ENCODE measurements around the gene RHEB. TPM values are rescaled to one million over a fixed set of nuclear protein-coding genes. Genes with fewer than 3 reads are reported as not detected.

The RHEB gene
- total and polyA plus RNA-seq, 4 experiments from 2014 or later: 40.8 to 83.2 (median 64.1) TPM

DNA sequence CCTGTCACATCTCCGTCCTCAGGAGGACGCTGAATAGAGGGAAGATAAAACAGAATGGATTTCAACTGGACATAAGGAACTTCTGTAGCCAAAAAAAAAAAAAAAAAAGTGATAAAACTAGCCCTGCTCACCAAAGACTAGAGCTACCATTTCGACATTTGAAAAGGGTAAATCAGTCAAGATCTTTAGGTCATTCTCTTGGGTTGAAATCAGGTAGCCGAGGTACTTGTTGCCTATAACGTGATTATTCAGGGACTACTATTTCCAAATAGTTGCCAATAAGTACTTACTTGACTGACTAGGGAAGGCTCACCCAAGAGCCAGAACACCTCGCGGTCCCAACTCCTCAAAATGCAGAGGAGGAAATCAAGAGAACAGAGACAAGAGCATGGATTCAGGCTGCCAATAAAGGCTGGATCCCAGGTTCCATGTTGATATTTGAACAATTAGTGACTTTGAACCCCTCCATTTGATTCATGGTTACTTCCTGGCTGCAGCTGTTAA lies 2.0 kb downstream of the RHEB start:
- peak overlapping the region; percentile 80 for H3K27ac ChIP-seq (ENCODE audit: low read depth, low read length)
- peak overlapping the region; percentile 58 to 82 for H3K4me3 ChIP-seq (ENCODE audit: low read length in 2 of 2)
- no peaks in the 10 kb centered on the region for H3K27me3 ChIP-seq (ENCODE audit: insufficient read depth, low read length)
- no peaks in the 10 kb centered on the region for H3K36me3 ChIP-seq (ENCODE audit: insufficient read depth, low read length)
- H3K36me3 Mint-ChIP-seq: peaks cover 0 to 12% of the 10 kb centered on the region in 2 donors
- peak overlapping the region; percentile 93 to 100 (median 94) for H3K27ac Mint-ChIP-seq
- H3K4me1 Mint-ChIP-seq: peaks cover 41 to 67% (median 55%) of the 10 kb centered on the region in 4 donors
- no peak for DNase-seq
- CTCF ChIA-PET (ENCODE audit: partially characterized antibody): interaction anchor here (1.0 to 1.2 kb wide), 2 partner anchors 265 to 266 kb away, joined by 3 read pairs; no protein-coding TSS in a partner anchor
- intact Hi-C loops (cut with micrococcal nuclease): loop anchor here (2.0 to 10.0 kb wide), 6 partner anchors 35 to 419 kb away; no protein-coding TSS in a partner anchor
- H3K27me3 Mint-ChIP-seq: peaks cover 0 to 1% of the 10 kb centered on the region in 2 donors
- H3K4me1 ChIP-seq (ENCODE audit: insufficient read depth, low read length): peaks cover 64% of the 10 kb centered on the region
- H3K9me3 ChIP-seq (ENCODE audit: control insufficient read depth in 1 of 2, low read length in 2 of 2): no peaks in the 10 kb centered on the region
- peak overlapping the region; percentile 90 to 96 (median 94) for H3K4me3 Mint-ChIP-seq
- POLR2A ChIA-PET (ENCODE audit: partially characterized antibody): interaction anchor here (1.0 to 3.8 kb wide), 2 partner anchors 114 to 176 kb away, joined by 5 to 45 read pairs; partner anchors contain the start of gene NUB1
- H3K9me3 Mint-ChIP-seq: peaks cover 0 to 2% (median 0%) of the 10 kb centered on the region in 8 donors

DNA sequence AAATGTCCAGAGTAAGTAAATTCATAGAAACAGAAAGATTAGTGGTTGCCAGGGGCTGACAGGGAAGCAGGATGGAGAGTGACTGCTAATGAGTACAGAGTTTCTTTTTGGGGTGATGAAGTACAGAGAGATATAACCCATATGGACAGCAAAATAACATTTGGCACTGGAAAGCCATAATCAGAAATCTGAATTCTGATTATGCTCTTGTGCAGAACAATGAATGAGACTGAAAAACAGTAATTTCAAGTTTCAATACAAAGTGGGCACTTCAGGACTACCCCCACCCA lies 4.5 kb downstream of the RHEB start:
- POLR2A ChIA-PET (ENCODE audit: partially characterized antibody): no interaction called here
- Histone ChIP-seq H3K27ac (ENCODE audit: low read depth, low read length) (no peak overlapping the region), H3K9me3 (ENCODE audit: control insufficient read depth in 1 of 2, low read length in 2 of 2) (no peaks in the 10 kb centered on the region), H3K4me3 (ENCODE audit: low read length in 2 of 2) (no peak overlapping the region), H3K27me3 (ENCODE audit: insufficient read depth, low read length) (no peaks in the 10 kb centered on the region), H3K36me3 (ENCODE audit: insufficient read depth, low read length) (no peaks in the 10 kb centered on the region), H3K4me1 (ENCODE audit: insufficient read depth, low read length) (peaks cover 81% of the 10 kb centered on the region)
- peak overlapping the region in 2 of 7 donors; percentile 24 to 28 for H3K27ac Mint-ChIP-seq
- H3K36me3 Mint-ChIP-seq: peaks cover 0 to 12% of the 10 kb centered on the region in 2 donors
- DNase-seq: no peak
- H3K27me3 Mint-ChIP-seq: peaks cover 0 to 1% of the 10 kb centered on the region in 2 donors
- CTCF ChIA-PET (ENCODE audit: partially characterized antibody): interaction anchor here (1.7 kb wide), 1 partner anchor 54 kb away, joined by 5 read pairs; no protein-coding TSS in a partner anchor
- intact Hi-C loops (cut with micrococcal nuclease): loop anchor here (5.0 to 10.0 kb wide), 4 partner anchors 33 to 270 kb away; no protein-coding TSS in a partner anchor
- peaks cover 52 to 87% (median 72%) of the 10 kb centered on the region in 4 donors for H3K4me1 Mint-ChIP-seq
- H3K4me3 Mint-ChIP-seq: peak overlapping the region in 4 of 8 donors; percentile 20 to 72 (median 34)
- peaks cover 0 to 2% (median 0%) of the 10 kb centered on the region in 8 donors for H3K9me3 Mint-ChIP-seq

DNA sequence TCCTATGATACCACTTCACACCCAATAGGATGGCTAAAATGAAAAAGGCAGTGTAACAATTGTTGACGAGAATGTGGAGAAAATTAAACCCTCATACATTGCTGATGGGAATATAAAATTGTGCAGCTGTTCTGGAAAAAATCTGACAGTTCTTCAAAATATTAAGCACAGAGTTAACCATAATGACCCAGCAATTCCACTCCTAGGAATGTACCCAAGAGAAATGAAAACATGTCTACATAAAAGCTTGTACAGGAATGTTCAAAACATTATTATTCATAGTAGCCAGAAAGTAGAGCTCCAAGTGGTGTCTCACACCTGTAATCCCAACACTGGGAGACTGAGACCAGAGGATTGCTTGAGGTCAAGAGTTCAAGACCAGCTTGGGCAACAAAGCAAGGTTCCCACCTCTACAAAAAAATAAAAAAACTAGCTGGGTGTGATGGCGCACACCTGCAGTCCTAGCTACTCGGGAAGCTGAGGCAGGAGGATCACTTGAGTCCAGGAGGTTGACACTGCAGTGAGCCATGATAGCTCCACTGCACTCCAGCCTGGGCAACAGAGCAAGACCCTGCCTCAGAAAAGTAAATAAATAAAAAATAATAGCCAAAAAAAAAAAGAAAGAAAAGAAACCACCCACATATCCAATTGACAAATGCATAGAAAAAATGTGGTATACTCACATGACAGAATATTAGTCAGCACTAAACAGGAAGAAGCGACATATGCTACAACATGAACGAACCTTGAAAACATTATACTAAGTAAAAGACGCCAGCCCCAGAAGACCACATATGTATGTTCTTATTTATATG lies 5.0 kb downstream of the RHEB start:
- peaks cover 0 to 10% of the 10 kb centered on the region in 2 donors for H3K36me3 Mint-ChIP-seq
- peaks cover 0 to under 1% (median 0%) of the 10 kb centered on the region in 8 donors for H3K9me3 Mint-ChIP-seq
- no peaks in the 10 kb centered on the region for H3K36me3 ChIP-seq (ENCODE audit: insufficient read depth, low read length)
- DNase-seq: no peak
- no peaks in the 10 kb centered on the region for H3K9me3 ChIP-seq (ENCODE audit: control insufficient read depth in 1 of 2, low read length in 2 of 2)
- peaks cover 54 to 87% (median 74%) of the 10 kb centered on the region in 4 donors for H3K4me1 Mint-ChIP-seq
- H3K27me3 ChIP-seq (ENCODE audit: insufficient read depth, low read length): no peaks in the 10 kb centered on the region
- peak overlapping the region in 5 of 8 donors; percentile 15 to 72 (median 20) for H3K4me3 Mint-ChIP-seq
- H3K4me3 ChIP-seq (ENCODE audit: low read length in 2 of 2): no peak overlapping the region
- CTCF ChIA-PET (ENCODE audit: partially characterized antibody): interaction anchor here (1.7 kb wide), 1 partner anchor 54 kb away, joined by 5 read pairs; no protein-coding TSS in a partner anchor
- intact Hi-C loops (cut with micrococcal nuclease): loop anchor here (5.0 to 10.0 kb wide), 4 partner anchors 32 to 270 kb away; no protein-coding TSS in a partner anchor
- peak overlapping the region in 3 of 7 donors; percentile 3 to 28 (median 24) for H3K27ac Mint-ChIP-seq
- no peak overlapping the region for H3K27ac ChIP-seq (ENCODE audit: low read depth, low read length)
- H3K27me3 Mint-ChIP-seq: no peaks in the 10 kb centered on the region
- POLR2A ChIA-PET (ENCODE audit: partially characterized antibody): interaction anchor here (0.9 kb wide), 1 partner anchor 12 kb away, joined by 3 read pairs; no protein-coding TSS in a partner anchor
- peaks cover 87% of the 10 kb centered on the region for H3K4me1 ChIP-seq (ENCODE audit: insufficient read depth, low read length)

DNA sequence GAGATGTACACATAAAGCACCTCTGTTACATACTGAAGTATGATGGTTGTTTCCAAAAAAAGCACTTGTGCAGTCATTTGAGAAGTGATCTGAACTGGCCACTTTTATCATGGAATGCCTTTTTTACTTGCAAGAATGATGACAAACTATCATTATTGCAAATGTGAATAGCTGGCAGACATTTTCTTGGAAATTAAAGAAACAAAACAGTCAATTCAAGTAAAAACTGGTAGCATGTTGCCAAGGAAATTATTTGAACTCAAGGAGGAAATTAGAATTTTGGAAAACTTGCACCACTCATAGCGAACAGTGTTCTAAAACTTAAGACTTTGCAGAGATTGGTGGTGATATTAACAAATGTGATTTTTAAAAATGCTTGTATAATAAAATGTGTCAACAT lies 6.6 kb downstream of the RHEB start:
- intact Hi-C loops (cut with micrococcal nuclease): loop anchor here (10.0 kb wide), 1 partner anchor 272 kb away; no protein-coding TSS in a partner anchor
- ChIA-PET POLR2A (ENCODE audit: partially characterized antibody) (no interaction called here), CTCF (ENCODE audit: partially characterized antibody) (no interaction called here)
- H3K4me3 ChIP-seq (ENCODE audit: low read length in 2 of 2): no peak overlapping the region
- Mint-ChIP-seq H3K27me3 (no peaks in the 10 kb centered on the region), H3K4me3 (no peak overlapping the region), H3K9me3 (no peaks in the 10 kb centered on the region), H3K4me1 (peaks cover 58 to 88% (median 77%) of the 10 kb centered on the region in 4 donors), H3K27ac (no peak overlapping the region), H3K36me3 (peaks cover 0 to 2% of the 10 kb centered on the region in 2 donors)
- no peaks in the 10 kb centered on the region for H3K27me3 ChIP-seq (ENCODE audit: insufficient read depth, low read length)
- DNase-seq: no peak
- H3K36me3 ChIP-seq (ENCODE audit: insufficient read depth, low read length): no peaks in the 10 kb centered on the region
- peaks cover 95% of the 10 kb centered on the region for H3K4me1 ChIP-seq (ENCODE audit: insufficient read depth, low read length)
- no peaks in the 10 kb centered on the region for H3K9me3 ChIP-seq (ENCODE audit: control insufficient read depth in 1 of 2, low read length in 2 of 2)
- no peak overlapping the region for H3K27ac ChIP-seq (ENCODE audit: low read depth, low read length)

DNA sequence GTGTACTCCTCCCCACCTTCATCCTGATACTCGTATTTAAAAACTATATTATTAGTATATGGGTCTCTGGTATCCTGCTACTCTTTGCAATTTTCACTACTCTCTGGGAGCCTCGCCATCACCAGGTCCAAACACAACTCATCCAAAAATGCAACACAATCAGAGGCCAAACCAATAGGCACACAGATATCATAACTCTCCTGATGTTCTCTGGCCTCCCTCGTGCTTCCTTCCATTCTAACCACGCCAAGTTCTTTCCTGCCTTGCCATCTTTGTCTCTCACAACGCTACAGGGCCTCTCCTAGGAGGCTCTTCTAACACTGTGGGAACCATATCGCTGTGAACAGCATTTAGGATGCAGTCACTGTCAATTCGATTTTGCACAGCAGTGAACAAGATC lies 7.3 kb downstream of the RHEB start:
- Histone ChIP-seq H3K27ac (ENCODE audit: low read depth, low read length) (no peak overlapping the region), H3K36me3 (ENCODE audit: insufficient read depth, low read length) (no peaks in the 10 kb centered on the region), H3K4me3 (ENCODE audit: low read length in 2 of 2) (no peak overlapping the region), H3K4me1 (ENCODE audit: insufficient read depth, low read length) (peaks cover 95% of the 10 kb centered on the region), H3K27me3 (ENCODE audit: insufficient read depth, low read length) (no peaks in the 10 kb centered on the region), H3K9me3 (ENCODE audit: control insufficient read depth in 1 of 2, low read length in 2 of 2) (no peaks in the 10 kb centered on the region)
- H3K27me3 Mint-ChIP-seq: no peaks in the 10 kb centered on the region
- DNase-seq: no peak
- peaks cover 55 to 88% (median 72%) of the 10 kb centered on the region in 4 donors for H3K4me1 Mint-ChIP-seq
- peak overlapping the region in 2 of 8 donors; percentile 3 to 30 for H3K4me3 Mint-ChIP-seq
- ChIA-PET POLR2A (ENCODE audit: partially characterized antibody) (no interaction called here), CTCF (ENCODE audit: partially characterized antibody) (no interaction called here)
- H3K27ac Mint-ChIP-seq: no peak overlapping the region
- intact Hi-C loops (cut with micrococcal nuclease): loop anchor here (10.0 kb wide), 1 partner anchor 272 kb away; no protein-coding TSS in a partner anchor
- H3K9me3 Mint-ChIP-seq: no peaks in the 10 kb centered on the region
- H3K36me3 Mint-ChIP-seq: no peaks in the 10 kb centered on the region

DNA sequence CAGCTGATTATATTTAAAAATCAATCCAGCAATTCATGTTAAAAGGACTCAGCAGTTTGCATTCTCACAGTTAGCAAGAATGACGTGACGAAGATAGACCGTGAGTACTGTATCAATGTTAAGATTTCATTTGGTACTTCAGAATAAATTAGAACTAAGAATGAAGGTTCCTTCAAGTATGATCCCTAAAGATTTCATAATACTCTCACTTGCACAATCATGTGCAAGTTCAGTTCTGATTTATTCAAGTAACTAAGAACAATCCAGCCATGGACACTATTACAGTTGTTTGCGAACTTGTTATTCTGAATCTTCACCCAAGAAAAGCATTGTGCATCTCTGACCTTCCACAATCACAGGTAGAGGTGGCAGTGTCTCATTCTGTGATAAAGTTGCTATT lies 7.7 kb downstream of the RHEB start:
- no peaks in the 10 kb centered on the region for H3K36me3 ChIP-seq (ENCODE audit: insufficient read depth, low read length)
- Mint-ChIP-seq H3K4me3 (peak overlapping the region in 2 of 8 donors; percentile 3 to 28), H3K27me3 (no peaks in the 10 kb centered on the region), H3K9me3 (no peaks in the 10 kb centered on the region), H3K36me3 (no peaks in the 10 kb centered on the region), H3K27ac (peak overlapping the region in 1 of 7 donors; percentile 23), H3K4me1 (peaks cover 59 to 88% (median 73%) of the 10 kb centered on the region in 4 donors)
- ChIA-PET CTCF (ENCODE audit: partially characterized antibody) (no interaction called here), POLR2A (ENCODE audit: partially characterized antibody) (interaction anchor here (1.0 kb wide), 1 partner anchor 121 kb away, joined by 3 read pairs; no protein-coding TSS in a partner anchor)
- intact Hi-C loops (cut with micrococcal nuclease): loop anchor here (10.0 kb wide), 1 partner anchor 273 kb away; no protein-coding TSS in a partner anchor
- H3K27ac ChIP-seq (ENCODE audit: low read depth, low read length): no peak overlapping the region
- no peak overlapping the region for H3K4me3 ChIP-seq (ENCODE audit: low read length in 2 of 2)
- DNase-seq: no peak
- H3K9me3 ChIP-seq (ENCODE audit: control insufficient read depth in 1 of 2, low read length in 2 of 2): no peaks in the 10 kb centered on the region
- H3K27me3 ChIP-seq (ENCODE audit: insufficient read depth, low read length): no peaks in the 10 kb centered on the region
- H3K4me1 ChIP-seq (ENCODE audit: insufficient read depth, low read length): peaks cover 95% of the 10 kb centered on the region

DNA sequence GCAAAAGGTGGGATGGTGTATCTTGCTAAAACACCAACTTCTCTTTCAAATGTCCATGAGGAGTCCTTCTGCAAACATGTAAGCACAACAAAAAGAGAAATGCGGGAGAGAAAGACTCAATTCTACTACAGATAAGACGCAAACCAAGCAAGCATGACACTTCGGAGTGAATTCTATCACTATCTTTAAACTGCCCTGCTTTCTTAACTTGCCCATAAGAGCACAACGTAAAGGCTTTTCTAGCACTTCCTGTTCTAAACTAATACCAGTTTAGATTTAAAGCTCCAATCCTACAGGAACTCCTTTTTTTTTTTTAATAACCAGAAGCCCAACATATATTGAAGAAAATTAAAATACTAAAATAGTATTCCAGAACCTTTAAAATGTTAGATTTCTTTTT lies 8.4 kb downstream of the RHEB start:
- H3K4me3 Mint-ChIP-seq: peak overlapping the region in 1 of 8 donors; percentile 24
- POLR2A ChIA-PET (ENCODE audit: partially characterized antibody): interaction anchor here (1.0 kb wide), 1 partner anchor 121 kb away, joined by 3 read pairs; no protein-coding TSS in a partner anchor
- CTCF ChIA-PET (ENCODE audit: partially characterized antibody): no interaction called here
- Histone ChIP-seq H3K36me3 (ENCODE audit: insufficient read depth, low read length) (no peaks in the 10 kb centered on the region), H3K9me3 (ENCODE audit: control insufficient read depth in 1 of 2, low read length in 2 of 2) (no peaks in the 10 kb centered on the region), H3K4me1 (ENCODE audit: insufficient read depth, low read length) (peaks cover 94% of the 10 kb centered on the region), H3K27me3 (ENCODE audit: insufficient read depth, low read length) (no peaks in the 10 kb centered on the region), H3K27ac (ENCODE audit: low read depth, low read length) (no peak overlapping the region), H3K4me3 (ENCODE audit: low read length in 2 of 2) (no peak overlapping the region)
- no peaks in the 10 kb centered on the region for H3K9me3 Mint-ChIP-seq
- no peak for DNase-seq
- no peaks in the 10 kb centered on the region for H3K36me3 Mint-ChIP-seq
- peaks cover 59 to 87% (median 72%) of the 10 kb centered on the region in 4 donors for H3K4me1 Mint-ChIP-seq
- no peak overlapping the region for H3K27ac Mint-ChIP-seq
- H3K27me3 Mint-ChIP-seq: no peaks in the 10 kb centered on the region
- intact Hi-C loops (cut with micrococcal nuclease): loop anchor here (10.0 kb wide), 1 partner anchor 274 kb away; no protein-coding TSS in a partner anchor

Data from CD4-positive, alpha-beta memory T cell (primary cell).